Measurements from ENCODE around the gene SNAP29.
"Not testable (repeated sequence)": the region's sequence is repeated elsewhere in the genome, so short reads cannot be mapped to it uniquely, and the experiment has no call there.

The SNAP29 gene

GRCh38 chr22:20813056-20813455 is 45.8 kb upstream of the SNAP29 start:
- peaks cover 63% of the 10 kb centered on the region for H3K36me3 Mint-ChIP-seq (ENCODE audit: low read depth)

GRCh38 chr22:20814221-20814808 is 44.5 kb upstream of the SNAP29 start:
- H3K27me3 Mint-ChIP-seq (ENCODE audit: low read depth), result no peaks in the 10 kb centered on the region
- H3K4me1 Mint-ChIP-seq, result no peaks in the 10 kb centered on the region
- no peaks in the 10 kb centered on the region for H3K9me3 Mint-ChIP-seq
- TF ChIP-seq CTCF (IDR thresholded peaks at IDR 0.05; ENCODE audit: unreplicated experiment in 3 of 3), result no peak
- H3K4me3 Mint-ChIP-seq, result no peak overlapping the region
- peaks cover 66% of the 10 kb centered on the region for H3K36me3 Mint-ChIP-seq (ENCODE audit: low read depth)
- H3K27ac Mint-ChIP-seq, result no peak overlapping the region

More at GRCh38 chr22:20813056-20813455, 45.8 kb upstream of the SNAP29 start:
- H3K27me3 Mint-ChIP-seq (ENCODE audit: low read depth), result no peaks in the 10 kb centered on the region
- no peaks in the 10 kb centered on the region for H3K4me1 Mint-ChIP-seq
- no peak overlapping the region for H3K4me3 Mint-ChIP-seq
- H3K9me3 Mint-ChIP-seq, result no peaks in the 10 kb centered on the region
- TF ChIP-seq CTCF (IDR thresholded peaks at IDR 0.05; ENCODE audit: unreplicated experiment in 3 of 3), result no peak
- H3K27ac Mint-ChIP-seq, result no peak overlapping the region

GRCh38 chr22:20815477-20816050 is 43.2 kb upstream of the SNAP29 start:
- TF ChIP-seq CTCF (IDR thresholded peaks at IDR 0.05; ENCODE audit: unreplicated experiment in 3 of 3), result no peak
- H3K36me3 Mint-ChIP-seq (ENCODE audit: low read depth), result peaks cover 64% of the 10 kb centered on the region
- H3K27ac Mint-ChIP-seq, result no peak overlapping the region
- H3K9me3 Mint-ChIP-seq, result no peaks in the 10 kb centered on the region
- no peak overlapping the region for H3K4me3 Mint-ChIP-seq
- no peaks in the 10 kb centered on the region for H3K27me3 Mint-ChIP-seq (ENCODE audit: low read depth)
- no peaks in the 10 kb centered on the region for H3K4me1 Mint-ChIP-seq

- H3K36me3 Mint-ChIP-seq (ENCODE audit: low read depth), result peaks cover 54% of the 10 kb centered on the region
Measured at GRCh38 chr22:20816559-20816958, 42.2 kb upstream of the SNAP29 start.

GRCh38 chr22:20818471-20818870 is 40.3 kb upstream of the SNAP29 start:
- no peak overlapping the region for H3K4me3 Mint-ChIP-seq
- H3K4me1 Mint-ChIP-seq, result no peaks in the 10 kb centered on the region
- H3K9me3 Mint-ChIP-seq, result no peaks in the 10 kb centered on the region
- H3K27me3 Mint-ChIP-seq (ENCODE audit: low read depth), result no peaks in the 10 kb centered on the region
- peaks cover 46% of the 10 kb centered on the region for H3K36me3 Mint-ChIP-seq (ENCODE audit: low read depth)
- H3K27ac Mint-ChIP-seq, result no peak overlapping the region
- TF ChIP-seq CTCF (IDR thresholded peaks at IDR 0.05; ENCODE audit: unreplicated experiment in 3 of 3), result no peak

More at GRCh38 chr22:20816559-20816958, 42.2 kb upstream of the SNAP29 start:
- Mint-ChIP-seq H3K27me3 (ENCODE audit: low read depth) (no peaks in the 10 kb centered on the region), H3K4me3 (no peak overlapping the region), H3K4me1 (no peaks in the 10 kb centered on the region), H3K9me3 (no peaks in the 10 kb centered on the region), H3K27ac (no peak overlapping the region)
- TF ChIP-seq CTCF (IDR thresholded peaks at IDR 0.05; ENCODE audit: unreplicated experiment in 3 of 3), result no peak

- TF ChIP-seq CTCF (IDR thresholded peaks at IDR 0.05; ENCODE audit: unreplicated experiment in 3 of 3), result no peak
- no peaks in the 10 kb centered on the region for H3K4me1 Mint-ChIP-seq
- H3K27ac Mint-ChIP-seq, result no peak overlapping the region
- no peak overlapping the region for H3K4me3 Mint-ChIP-seq
- H3K36me3 Mint-ChIP-seq (ENCODE audit: low read depth), result peaks cover 45% of the 10 kb centered on the region
- no peaks in the 10 kb centered on the region for H3K9me3 Mint-ChIP-seq
- H3K27me3 Mint-ChIP-seq (ENCODE audit: low read depth), result no peaks in the 10 kb centered on the region
Measured at GRCh38 chr22:20819471-20819870, 39.3 kb upstream of the SNAP29 start.

GRCh38 chr22:20821717-20822239 is 37.0 kb upstream of the SNAP29 start:
- not testable (repeated sequence) for H3K4me3 Mint-ChIP-seq; H3K27ac Mint-ChIP-seq; H3K9me3 Mint-ChIP-seq; H3K27me3 Mint-ChIP-seq (ENCODE audit: low read depth); H3K4me1 Mint-ChIP-seq
- peaks cover 47% of the 10 kb centered on the region for H3K36me3 Mint-ChIP-seq (ENCODE audit: low read depth)

Data from nephron (organoid).